Measurements from ENCODE around the gene ACYP1.

Gene ACYP1

GRCh38 chr14:75040507-75040906 lies 23.3 kb downstream of the ACYP1 start:
- DNase-seq, result no peak

GRCh38 chr14:75032939-75033338 lies 30.9 kb downstream of the ACYP1 start:
- DNase-seq, result no peak

GRCh38 chr14:75030147-75030546 lies 33.7 kb downstream of the ACYP1 start:
- no peak for DNase-seq

DNA sequence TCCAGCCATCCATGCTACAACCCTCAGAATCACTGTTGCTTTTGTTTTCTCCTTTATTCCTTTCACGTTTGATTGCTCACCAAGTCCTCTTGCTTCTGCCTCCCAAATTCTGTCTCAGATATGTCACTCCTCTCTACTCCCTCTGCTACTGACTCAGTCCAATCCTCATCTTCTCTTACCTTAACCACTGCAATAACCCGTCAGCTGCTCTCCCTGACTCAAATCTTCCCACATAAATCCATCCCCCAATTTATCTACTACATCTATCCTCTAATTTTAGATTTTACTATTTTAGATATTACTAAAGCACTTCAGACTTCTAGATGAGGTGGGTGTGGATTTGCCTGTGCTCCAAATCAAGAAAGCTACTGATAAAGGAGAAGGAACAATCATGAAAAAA lies 37.9 kb downstream of the ACYP1 start:
- DNase-seq, result no peak

GRCh38 chr14:75025082-75025481 lies 38.7 kb downstream of the ACYP1 start:
- DNase-seq, result no peak

DNA sequence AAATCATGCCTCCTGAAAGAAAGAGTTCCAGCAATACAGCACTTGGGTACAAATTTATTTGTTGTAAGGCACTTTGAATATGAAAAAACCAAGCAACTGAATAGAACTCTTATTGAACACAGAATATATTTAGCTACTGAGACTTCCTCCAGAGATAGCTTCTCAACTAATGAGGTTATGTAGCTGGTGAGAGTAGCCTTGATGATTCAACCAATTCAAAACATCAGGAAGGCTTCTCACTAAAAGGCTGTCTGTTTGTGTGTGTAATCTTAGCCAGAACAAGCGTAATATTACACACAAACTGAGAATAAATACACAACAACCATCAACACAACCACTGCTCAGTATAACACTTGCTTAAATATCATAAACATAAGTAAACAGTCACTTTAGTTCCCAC lies 40.7 kb downstream of the ACYP1 start:
- DNase-seq, result no peak

DNA sequence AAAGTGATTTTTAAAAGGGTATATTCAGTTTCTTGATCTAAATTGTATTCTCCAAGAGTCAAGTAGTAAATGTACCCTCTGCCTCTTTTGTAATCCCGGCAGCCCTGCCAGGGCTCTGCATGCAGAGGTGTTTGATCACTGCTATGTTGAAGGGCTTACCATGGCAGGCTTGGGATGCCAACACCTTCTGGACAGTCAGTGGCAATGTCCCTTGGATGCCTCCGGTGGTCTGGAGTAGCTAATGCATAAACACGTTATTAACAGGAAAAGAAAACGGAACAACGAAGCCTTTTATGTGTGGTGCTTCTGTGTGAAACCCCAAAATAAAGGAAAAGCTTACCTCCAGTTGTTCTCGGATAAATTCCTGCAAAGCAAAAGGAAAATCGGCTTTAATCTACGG lies 41.2 kb downstream of the ACYP1 start:
- peak; percentile 15 for DNase-seq

DNA sequence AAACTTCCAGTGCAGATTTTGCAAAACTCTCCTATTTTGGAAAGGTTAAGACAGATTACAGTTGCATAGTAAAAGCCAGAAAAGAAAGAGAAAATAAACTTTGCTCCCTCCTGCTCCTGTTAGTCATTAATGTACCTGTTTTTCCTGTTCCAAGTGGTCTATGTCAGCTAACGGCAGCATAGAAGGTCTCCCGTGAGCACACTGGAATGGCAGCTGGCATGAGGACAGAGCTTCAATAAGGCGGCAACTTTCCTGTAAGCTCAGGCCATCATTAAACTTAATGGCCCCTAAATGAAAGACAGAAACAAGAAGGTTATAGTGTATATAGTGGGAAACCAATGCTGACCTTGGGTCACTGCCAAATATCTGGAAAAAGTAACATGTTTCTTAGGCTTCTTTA lies 45.1 kb downstream of the ACYP1 start:
- DNase-seq, result no peak

GRCh38 chr14:75016815-75017214 lies 47.0 kb downstream of the ACYP1 start:
- no peak for DNase-seq

DNA sequence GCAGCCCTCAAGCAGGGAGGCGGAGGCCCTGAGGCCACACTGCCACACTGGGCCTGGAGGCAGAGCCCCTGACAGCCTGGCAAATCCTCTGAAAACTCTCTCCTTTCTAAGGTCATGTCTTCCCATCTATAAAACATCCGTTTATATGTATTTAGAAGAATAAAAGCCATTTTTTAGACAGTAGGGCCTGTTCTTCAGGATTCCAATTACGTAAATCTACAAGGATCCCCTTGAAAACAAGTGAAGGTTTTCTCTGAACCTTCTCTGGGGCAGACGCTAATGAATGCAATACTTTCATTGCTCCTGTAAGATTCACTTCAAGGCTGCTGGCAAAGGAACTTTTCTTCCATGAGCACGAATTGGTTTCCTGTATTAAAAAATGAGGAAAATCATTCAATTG lies 48.3 kb downstream of the ACYP1 start:
- DNase-seq, result no peak

GRCh38 chr14:75013290-75013689 lies 50.5 kb downstream of the ACYP1 start:
- DNase-seq, result no peak

DNA sequence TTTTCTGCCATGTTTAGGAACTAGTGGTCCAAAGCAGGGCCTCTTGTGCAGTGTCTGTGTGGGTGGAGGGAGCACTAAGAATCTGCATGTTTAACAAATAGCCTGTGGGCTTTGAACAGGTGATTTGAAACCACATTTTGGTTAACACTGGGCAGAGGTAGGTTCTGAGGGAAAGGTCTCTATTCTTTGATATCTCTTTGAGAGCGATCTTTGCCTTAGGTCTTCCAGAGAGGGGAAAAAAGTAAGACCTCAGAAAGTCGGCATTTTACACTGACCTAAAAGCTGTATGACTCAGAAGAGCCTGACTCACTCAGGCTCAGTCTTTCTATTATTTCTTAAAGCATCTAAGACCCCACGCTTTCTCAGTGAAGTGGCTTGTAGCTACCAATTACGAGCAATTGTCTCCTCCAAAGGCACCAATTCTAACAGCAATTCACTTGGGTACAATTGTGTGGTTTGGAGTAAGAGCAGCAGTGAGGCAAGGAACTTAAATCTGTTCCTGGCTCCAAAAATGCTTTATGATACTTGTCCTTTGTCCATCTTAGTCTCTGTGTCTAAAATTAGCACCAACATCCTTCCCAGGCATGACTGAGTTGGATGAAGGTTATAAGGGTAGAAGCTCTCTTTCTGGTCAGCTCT lies 52.3 kb downstream of the ACYP1 start:
- DNase-seq, result peak; percentile 59

DNA sequence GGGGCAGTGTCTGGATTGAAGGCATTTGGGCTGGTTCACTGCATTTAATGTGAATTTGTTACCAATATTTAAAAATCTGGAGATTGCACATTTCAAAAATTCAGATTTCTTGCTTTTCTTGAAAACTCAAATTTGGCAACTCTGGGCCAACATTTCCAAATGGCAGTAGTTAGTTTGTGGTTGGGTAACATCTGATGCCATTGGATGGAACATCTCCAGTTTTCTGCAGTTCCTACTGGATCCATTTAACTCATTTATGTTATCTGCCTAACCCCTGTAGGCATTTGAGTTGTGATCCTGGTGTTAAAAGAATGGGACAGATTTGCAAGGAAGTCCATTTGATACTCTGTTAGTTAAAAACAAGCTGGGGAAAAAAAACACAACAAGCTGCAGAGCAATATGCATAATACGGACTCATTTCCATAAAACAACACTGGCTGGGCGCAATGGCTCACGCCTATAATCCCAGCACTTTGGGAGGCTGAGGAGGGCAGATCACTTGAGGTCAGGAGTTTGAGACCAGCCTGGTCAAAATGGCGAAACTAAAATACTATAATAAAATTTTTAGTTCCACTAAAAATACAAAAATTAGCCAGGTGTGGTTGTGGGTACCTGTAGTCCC lies 53.2 kb downstream of the ACYP1 start:
- no peak for DNase-seq

- DNase-seq, result no peak
These were observed 54.6 kb downstream of the ACYP1 start for GRCh38 chr14:75009176-75009575.

- no peak for DNase-seq
These were observed 58.5 kb downstream of the ACYP1 start for GRCh38 chr14:75005357-75005756.

GRCh38 chr14:75003250-75004027 lies 60.4 kb downstream of the ACYP1 start:
- no peak for DNase-seq
